ENCODE results near the gene KCNS3. TPM values are rescaled to one million over a fixed set of nuclear protein-coding genes. Genes with fewer than 3 reads are reported as not detected.

KCNS3 gene, protein sequence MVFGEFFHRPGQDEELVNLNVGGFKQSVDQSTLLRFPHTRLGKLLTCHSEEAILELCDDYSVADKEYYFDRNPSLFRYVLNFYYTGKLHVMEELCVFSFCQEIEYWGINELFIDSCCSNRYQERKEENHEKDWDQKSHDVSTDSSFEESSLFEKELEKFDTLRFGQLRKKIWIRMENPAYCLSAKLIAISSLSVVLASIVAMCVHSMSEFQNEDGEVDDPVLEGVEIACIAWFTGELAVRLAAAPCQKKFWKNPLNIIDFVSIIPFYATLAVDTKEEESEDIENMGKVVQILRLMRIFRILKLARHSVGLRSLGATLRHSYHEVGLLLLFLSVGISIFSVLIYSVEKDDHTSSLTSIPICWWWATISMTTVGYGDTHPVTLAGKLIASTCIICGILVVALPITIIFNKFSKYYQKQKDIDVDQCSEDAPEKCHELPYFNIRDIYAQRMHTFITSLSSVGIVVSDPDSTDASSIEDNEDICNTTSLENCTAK
- 4.7 TPM for total RNA-seq

DNA sequence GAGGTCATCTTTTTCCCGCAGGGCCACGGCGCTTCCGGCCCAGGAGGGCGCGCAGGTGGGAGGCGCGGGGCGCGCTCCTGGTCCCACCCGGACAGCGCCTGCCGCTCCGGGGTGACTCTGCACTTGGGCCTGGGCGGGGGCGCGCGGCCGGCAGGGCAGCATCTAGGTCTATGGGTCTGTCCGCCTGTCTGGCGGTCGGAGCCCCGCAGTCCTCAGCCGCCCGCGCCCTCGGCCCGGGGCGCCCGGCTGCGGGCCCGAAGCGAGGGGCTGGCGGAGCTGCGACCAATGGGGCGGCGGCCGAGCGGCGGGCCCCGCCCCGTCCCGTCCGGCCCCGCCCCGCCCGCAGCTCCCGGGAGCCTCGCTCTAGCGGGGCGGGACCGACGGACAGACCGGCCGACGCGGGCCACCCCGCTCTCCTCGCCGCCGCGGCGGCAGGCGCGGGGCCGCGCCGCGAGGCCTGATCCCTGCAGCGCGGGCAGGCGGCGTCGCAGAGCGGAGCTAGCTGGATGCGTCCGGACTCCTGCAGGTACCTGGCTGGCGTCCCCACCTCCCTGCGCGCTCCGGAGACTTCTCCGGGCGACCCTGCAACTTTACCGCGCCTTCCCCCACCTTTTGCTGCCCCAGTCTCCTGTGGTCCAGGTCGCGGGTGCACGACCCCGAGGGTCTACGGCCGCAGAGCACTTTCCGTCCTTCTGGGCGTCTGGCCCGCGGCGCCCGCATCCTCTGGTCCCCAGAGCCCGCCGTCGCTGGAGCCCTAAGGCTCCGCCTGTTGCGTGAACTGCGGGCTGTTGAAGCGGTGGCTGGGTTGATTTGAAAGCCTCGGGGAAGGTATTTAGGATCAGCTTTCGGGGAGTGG is at the start of gene KCNS3:
KCNS3 (plus strand) TSS at position 387 of the 856 bp plus-strand sequence. CDS start 52,342 bp downstream, outside the sequence.
- DNase-seq (ENCODE audit: low spot score) = peak; percentile 66
- peak; percentile 90 for ATAC-seq

DNA sequence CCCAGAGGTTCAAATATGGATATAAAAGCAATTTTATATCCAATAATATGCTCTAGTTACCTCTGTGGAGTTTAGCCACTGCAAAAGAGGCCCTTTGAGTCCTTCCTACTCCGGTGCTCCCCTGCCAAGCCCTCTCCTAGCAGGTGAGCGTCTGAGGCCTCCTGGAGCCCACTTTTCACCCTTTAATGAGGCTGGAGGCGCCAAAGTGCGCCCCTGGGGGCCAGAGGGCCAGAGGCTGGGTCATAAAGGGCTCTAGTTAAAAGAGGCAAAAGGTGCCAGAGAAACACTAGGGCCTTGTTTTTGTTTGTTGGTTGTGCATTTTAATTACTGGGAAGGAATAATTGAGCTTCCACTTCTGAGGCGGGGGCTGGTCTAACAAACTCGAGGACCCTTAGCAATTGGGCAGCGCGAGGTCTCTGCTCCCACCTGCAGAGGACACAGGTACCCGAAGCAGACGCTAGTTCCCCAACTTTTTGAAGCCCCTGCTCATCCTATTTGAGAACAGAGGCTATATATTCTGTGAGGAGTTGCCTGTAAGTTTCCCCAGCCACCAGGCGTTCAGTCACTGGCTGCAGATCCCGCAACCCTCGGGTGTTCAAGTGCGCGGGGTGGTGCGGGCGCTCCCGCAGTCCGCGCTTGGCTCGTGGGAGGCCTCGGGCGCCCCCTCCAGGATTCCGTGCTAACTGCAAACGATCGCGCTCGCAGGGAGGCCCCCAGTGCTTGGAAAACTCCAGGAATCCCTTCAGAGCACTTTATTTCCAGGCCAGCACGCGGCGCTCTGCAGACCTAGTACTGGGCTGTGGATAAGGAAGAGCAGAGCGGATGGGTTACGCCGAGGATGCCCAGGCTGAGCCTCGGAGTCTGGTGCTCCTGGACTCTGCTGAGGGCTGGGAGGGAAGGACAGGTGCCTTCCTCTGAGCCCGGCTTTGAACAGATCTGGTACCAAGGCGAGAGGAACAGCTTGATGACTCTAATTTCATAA is 48.1 kb upstream of the KCNS3 start:
- peak; percentile 77 for DNase-seq (ENCODE audit: low spot score)
- ATAC-seq = peak; percentile 99

DNA sequence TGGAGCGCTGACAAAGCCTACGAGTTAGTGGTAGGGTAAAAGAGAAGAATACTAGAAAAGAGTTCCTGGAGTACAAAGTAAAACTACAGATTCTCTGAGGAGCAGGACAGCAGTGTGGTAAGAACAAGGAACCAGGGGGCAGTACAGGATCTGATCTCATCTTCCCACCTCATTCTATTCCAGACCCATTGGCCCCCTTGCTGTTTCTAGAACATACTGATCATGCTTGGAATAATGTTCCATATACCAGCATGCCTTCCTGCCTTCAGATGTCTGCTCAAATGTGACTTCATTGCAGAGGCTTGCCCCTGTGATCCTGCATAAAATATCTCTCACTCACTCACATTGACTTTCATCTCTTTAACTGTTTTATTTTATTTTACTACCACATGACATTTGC is 43.0 kb upstream of the KCNS3 start:
- ATAC-seq (no peak), DNase-seq (ENCODE audit: low spot score) (no peak)

DNA sequence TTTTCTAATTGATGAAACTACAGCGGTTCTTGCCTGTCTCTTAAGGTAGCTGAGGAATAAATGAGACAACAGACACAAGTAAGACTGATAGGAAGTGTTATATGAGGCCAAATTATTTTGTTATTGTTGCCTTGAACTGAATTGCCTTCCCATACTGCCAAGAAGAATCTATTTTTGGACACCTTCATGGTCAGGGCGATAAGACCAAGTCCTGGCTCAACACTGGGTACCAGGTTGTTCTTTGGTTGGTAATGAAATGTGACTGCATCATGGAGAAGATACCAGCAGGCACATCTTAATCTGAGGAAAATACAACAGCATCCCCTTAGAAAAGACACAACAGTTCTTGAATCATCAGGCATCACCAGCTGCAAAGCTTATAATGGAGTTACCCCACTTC is 38.5 kb upstream of the KCNS3 start:
- ATAC-seq (no peak), DNase-seq (ENCODE audit: low spot score) (no peak)

DNA sequence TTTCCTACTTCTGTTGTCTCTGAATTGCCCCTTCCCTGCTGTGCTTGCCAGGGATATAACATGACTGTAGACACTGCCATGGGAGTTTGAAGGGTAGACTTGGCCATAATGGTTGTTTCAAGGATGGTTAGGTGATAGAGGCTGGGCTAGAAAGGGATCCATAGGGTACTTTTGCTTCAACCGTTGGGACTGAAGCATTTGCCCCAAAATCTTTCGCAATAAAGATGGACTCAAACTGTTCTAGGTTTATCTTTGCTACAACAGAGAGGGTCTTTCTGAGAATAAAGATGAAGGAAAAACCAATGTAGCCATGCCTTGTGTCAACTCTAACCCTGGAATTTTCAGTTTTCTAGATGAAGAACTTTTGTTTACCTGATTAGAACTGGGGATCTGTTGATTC is 35.0 kb upstream of the KCNS3 start:
- DNase-seq (ENCODE audit: low spot score) (no peak), ATAC-seq (no peak)

DNA sequence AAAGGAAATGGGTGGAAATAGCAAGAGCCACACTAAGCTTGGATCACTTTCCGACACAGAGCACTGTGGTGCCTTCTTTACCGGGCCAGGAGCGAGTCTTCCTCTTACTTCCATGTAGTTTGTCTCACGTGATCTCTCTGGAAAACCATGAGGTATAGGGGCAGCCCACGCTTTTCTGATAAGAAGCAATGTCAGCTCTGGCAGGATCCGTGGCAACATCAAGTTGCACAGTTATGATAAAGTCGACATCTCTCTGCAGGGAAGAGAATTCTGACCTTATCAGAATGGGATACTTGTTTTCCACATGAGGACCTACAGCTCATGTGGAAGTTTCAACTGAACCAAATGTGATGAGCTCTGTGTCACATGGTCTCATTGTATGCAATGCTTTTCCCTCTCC is 32.7 kb upstream of the KCNS3 start:
- ATAC-seq (no peak), DNase-seq (ENCODE audit: low spot score) (no peak)

DNA sequence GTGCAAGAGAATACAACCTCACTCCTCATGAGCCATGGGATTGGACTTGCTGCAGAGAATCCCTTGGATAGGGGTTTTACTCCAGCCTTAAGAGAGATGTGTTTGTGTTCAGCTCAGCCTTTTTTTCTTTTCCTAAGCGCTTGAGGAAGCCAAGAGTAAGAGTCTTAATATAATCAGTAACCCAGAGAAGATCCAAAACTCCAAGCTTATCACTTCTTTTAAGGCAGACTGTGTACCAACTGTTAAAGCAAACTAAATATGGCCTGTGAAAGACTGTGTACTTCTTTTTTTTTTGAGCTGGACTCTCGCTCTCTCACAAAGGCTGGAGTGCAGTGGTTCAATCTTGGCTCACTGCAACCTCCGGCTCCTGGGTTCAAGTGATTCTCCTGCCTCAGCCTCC is 31.8 kb upstream of the KCNS3 start:
- no peak for DNase-seq (ENCODE audit: low spot score)
- no peak for ATAC-seq

DNA sequence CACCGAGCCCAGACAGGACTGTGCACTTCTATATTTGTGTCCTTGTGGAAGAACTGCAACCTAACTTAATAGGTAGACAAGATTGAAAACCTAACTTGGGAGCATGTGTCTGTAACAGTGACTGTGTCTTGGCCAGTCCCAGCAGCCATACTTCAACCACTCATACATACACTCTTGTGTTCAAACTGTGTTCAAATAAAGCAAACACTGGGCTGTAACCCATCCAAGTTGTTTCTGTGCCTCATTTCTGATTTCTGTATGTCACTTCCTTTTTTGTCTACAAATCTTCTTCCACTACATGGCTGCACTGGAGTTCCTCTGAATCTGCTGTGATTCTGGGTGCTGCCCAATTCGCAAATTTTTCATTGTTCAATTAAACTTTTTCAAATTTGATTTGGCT is 31.2 kb upstream of the KCNS3 start:
- no peak for ATAC-seq
- DNase-seq (ENCODE audit: low spot score) = no peak

DNA sequence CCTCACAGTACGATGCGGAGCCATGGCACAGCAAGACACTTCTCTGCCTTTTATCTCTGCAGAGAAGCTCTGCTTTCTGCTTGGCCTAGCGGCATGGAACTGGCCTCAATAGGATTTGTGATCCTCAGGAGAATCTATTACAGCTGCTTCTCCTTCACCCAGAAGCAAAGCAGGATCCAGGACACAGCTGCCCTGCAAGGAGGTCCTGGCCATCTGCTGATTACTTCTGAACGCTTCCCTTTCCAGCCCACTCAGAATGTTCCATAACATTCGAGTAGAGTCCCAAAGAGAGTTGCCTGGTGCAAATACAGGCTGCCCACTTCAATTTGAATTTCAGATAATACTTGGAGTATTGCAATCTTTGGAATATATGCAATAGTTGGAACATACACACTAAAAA is 29.2 kb upstream of the KCNS3 start:
- no peak for DNase-seq (ENCODE audit: low spot score)
- no peak for ATAC-seq

DNA sequence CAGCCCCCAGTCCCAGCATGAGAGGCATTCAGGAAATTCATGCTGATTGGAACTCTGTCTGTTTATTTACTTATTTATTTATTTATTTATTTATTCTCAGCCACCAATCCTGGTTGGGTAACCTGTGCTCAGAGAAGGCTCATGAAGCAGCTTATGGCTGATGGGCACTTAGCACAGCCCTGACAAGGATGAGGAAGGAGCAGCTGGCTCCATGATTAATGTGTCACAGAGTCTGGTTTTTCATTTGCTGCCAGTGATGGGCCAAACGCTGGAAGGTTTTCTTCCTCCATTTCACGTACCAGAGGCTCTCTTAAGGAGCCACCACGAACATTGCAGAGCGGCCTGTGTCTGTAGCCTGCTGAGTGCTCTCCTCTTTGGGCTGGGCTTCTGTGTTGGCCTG is 28.3 kb upstream of the KCNS3 start:
- no peak for ATAC-seq
- no peak for DNase-seq (ENCODE audit: low spot score)

DNA sequence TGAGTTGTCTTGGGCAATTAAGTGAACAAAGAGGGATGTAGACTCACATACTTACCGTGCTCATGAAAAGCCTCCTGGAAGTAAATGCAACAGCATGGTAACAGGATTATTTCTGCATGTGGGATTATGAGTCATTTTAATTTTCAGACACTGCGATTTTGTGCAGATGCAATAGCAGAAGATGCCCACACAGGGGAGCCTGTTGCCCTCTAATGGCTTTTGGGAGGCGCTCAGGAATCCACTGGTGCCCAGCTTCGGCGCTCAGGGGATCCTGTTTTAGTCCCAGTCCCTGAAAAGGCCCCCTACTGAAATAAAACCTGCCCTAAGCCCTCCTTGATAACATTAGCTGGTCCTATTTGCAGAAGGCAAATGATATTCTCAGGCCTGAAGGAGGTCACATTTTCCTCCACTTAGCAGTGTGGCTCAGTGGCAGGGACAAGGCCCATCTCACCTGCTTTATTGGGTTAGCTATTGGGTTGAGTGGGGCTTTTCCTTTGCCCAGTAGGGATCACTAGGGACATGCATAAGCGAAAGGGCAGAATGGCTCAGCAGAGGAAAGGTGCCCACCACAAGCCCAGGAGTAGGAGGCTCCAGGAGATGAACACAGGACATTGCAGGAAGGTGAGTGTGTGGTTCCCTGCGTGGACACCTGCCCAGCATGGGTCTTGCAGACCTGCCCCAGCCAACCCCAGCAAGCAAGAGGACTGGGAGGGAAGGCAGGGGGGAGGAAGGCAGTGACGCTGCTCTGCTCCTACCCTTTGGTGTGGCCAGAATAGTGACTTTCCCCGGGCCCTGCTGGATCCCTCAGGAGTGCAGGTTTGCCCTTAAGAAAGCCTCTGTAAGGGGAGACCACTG is 26.5 kb upstream of the KCNS3 start:
- ATAC-seq (peak; percentile 98), DNase-seq (ENCODE audit: low spot score) (peak; percentile 59)

DNA sequence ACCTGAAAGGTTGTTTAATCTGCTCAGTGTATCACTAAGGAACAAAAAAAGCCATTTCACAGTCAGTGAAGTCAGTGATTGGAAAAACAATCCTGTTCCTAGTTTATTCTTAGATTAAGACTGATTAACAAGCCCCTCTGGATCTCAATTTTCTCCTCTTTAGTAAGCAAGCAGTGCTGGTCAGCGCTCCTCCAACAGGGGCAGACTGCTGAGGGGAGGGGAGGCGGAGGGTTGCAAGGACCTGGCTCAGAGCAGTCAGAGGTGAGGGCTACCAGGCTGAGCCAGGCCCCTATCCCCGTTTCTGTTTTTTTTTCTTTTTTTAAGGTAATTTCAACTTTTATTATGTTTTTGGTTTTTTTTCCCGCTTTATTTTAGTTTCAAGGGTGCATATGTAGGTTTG is 24.7 kb upstream of the KCNS3 start:
- DNase-seq (ENCODE audit: low spot score) (no peak), ATAC-seq (no peak)

DNA sequence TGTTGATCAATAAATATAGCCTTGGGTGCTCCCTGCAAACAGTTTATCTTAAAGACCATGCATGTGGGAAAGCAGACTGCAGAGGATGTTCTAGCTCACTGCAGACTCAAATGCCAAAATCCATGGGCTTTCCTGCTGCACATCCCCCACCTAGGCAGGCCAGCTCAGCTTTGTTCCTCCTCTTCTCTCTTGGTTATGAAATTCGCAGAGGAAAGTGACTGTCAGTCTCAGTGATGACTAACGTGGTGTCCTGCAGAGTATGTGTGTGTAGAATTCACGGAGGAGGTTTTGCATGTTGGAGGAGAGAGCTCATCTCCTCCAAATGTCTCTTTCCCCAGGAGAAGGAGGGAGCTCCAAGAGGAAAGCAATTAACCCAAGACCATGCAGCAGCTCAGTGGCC is 21.4 kb upstream of the KCNS3 start:
- ATAC-seq (no peak), DNase-seq (ENCODE audit: low spot score) (no peak)

DNA sequence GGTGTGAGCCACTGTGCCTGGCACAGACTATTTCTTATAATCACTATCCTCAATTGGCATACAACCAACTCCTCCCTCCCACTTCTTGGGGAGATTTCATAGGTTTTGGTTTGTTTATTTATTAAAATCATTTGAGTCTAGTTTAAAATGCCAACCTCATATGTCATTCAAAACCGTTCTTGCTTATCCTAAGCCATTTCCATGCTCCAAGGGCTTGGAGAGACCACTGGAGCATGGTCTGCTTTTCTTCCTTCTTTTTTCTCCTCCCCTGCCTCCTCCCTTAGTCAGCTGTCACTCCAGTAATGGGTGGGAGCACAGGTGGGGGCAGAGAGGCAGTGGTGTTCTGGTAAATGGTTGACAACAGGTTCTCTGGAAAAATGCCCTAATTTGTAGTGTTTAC is 20.4 kb upstream of the KCNS3 start:
- ATAC-seq = no peak

DNA sequence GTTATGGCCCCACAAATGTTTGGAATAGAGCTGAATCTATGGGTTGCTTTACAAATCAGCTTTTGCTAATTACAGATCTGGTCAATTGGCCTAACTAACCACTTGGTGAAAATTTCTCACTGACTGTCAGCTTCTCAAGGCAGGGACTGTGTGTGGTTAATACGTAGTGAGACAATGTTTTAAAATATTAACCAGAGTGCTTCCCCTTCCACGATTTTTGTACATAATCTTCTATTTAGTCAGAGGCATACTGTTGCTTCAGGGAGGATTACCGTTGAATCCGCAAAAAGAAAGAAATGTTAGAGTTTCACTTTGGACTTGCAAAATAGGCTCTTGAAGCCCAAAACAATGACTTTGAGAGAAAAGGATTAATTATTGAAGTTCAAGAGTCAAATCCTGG is 14.9 kb upstream of the KCNS3 start:
- no peak for ATAC-seq
- DNase-seq (ENCODE audit: low spot score) = no peak

More for the DNA sequence above, 20.4 kb upstream of the KCNS3 start:
- no peak for DNase-seq (ENCODE audit: low spot score)

DNA sequence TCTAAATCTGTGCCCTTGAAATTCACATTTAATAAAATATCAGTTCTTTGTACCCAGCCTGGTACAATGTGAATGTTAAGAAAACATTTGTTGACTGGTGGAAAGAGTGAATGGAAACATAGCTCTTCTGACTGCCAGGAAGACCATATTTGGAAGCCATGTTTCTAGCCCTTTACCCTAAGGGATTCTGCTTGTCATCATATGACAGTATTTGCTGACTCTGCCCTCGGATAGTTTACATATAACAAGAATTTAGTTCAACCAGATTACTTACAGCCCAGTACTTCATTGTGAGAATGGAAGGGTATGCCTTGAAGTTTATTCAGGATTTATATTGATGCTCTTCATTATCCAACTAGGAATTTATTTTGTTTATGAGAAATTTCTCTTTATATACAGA is 13.8 kb upstream of the KCNS3 start:
- ATAC-seq (no peak), DNase-seq (ENCODE audit: low spot score) (no peak)

DNA sequence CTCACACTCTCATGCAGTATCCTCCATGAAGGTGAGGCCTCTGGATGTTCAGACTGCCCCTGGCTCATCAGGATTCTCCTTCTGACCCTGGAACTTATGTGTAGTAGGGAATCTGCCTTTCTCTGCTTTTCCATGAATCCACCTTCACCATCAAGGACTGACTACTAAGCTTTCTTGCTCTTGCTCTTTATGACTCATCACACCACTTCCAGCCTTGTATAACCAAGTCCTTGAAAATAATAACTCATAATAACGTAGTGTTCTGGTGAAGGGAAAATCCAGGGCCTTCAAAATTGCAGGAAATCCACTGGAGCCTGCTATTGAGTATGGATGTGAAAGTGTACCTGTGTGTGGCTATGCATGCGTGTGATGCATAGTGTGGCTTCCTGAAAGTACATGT is 11.3 kb upstream of the KCNS3 start:
- ATAC-seq = no peak
- no peak for DNase-seq (ENCODE audit: low spot score)

DNA sequence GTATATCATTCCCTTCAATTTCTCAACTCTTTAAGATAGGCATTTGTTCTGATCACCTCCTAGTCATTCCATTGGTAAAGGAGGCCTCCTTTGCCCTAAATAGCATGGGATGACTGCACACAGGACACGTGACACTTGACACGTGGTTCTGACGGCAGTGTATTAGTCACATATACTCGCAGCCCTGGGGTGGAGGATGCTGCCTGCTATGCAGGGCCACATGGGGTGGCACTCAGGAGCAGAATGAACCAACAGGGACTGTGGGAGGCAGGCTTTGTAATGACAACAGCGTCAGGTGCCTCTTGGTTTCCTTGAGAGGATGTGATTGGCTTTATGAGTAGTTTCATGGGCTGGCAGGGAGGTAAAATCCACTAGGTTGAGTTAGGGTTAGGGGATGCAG is 9.3 kb upstream of the KCNS3 start:
- no peak for ATAC-seq
- no peak for DNase-seq (ENCODE audit: low spot score)

DNA sequence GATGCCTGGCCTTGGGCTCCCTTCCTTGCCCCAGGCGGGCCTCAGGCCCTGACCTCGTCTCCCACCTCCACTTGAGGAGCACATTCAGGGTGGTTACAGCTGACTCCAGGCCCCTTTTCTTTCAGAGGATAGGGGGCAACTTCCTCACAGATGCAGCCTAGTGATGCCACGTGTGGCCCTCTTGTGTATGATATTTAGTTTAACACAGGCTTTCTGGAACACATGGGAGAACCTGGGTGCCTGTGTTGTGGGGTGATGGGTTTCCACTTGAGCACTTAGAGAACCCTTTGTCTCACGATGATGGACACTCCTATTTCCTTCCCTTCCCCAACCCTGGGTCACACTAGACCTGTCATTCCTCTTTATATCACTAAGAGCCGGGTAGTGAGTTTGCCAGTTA is 6.8 kb upstream of the KCNS3 start:
- DNase-seq (ENCODE audit: low spot score) (no peak), ATAC-seq (no peak)

DNA sequence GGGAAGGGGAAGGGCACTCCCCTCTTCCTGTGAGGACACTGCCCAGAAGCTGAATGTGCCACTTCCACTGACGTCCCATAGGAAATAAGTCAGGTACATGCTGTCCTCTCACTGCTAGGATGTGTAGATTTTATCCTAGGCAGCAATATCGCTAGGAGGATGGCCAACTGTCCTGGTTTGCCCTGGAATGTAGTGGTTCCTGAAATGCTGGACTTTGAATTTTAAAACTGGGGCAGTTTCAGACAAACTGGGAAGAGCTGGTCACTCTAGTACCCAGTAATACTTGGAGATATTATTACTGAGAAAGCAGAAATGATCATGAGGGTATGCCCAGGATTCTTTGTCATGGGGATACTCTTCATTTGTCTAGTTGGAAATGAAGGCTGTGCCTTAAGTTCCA is 5.4 kb upstream of the KCNS3 start:
- DNase-seq (ENCODE audit: low spot score) = no peak
- peak; percentile 87 for ATAC-seq

All from left lobe of liver (tissue), 2 donors.